BLaER1 treated with 17β-estradiol and CSF1 and Interleukin-3, amounts not matched to agents 10 nM and 100 nM (cell line): Measurements from ENCODE around the gene NUSAP1.
"Not testable (repeated sequence)": the region's sequence is repeated elsewhere in the genome, so short reads cannot be mapped to it uniquely, and the experiment has no call there.

Source experiments
- H3K27ac ChIP-seq, 11 experiments: shearing (Covaris generic); formaldehyde crosslinking; 2 replicates each; pipeline ENCODE4 v1.8.1; 2022
- H3K27me3 ChIP-seq, 11 experiments: shearing (Covaris generic); formaldehyde crosslinking; 2 replicates each; pipeline ENCODE4 v1.8.1; 2022
- H3K36me3 ChIP-seq, 11 experiments: shearing (Covaris generic); formaldehyde crosslinking; 2 replicates each; pipeline ENCODE4 v1.8.1; 2022
- H3K4me1 ChIP-seq, 10 experiments: shearing (Covaris generic); formaldehyde crosslinking; 2 replicates each; pipeline ENCODE4 v1.8.1; 2022
- H3K4me2 ChIP-seq, 11 experiments: shearing (Covaris generic); formaldehyde crosslinking; 2 replicates each; pipeline ENCODE4 v1.8.1; 2022
- H3K4me3 ChIP-seq, 10 experiments: shearing (Covaris generic); formaldehyde crosslinking; 2 replicates each; pipeline ENCODE4 v1.8.1; 2022
- H3K9ac ChIP-seq, 11 experiments: shearing (Covaris generic); formaldehyde crosslinking; 2 replicates each; pipeline ENCODE4 v1.8.1; 2022
- H3K9me3 ChIP-seq, 11 experiments: shearing (Covaris generic); formaldehyde crosslinking; replicated peaks in 1 of 11; 2 replicates each; pipeline ENCODE4 v1.8.1; 2022
- H4K20me1 ChIP-seq, 11 experiments: shearing (Covaris generic); formaldehyde crosslinking; 2 replicates each; pipeline ENCODE4 v1.8.1; 2022
- Cebpa-rat ChIP-seq, 11 experiments: shearing (Covaris generic); IDR thresholded peaks; 2 replicates each; pipeline ENCODE4 v1.8.1; 2022

NUSAP1 gene

DNA sequence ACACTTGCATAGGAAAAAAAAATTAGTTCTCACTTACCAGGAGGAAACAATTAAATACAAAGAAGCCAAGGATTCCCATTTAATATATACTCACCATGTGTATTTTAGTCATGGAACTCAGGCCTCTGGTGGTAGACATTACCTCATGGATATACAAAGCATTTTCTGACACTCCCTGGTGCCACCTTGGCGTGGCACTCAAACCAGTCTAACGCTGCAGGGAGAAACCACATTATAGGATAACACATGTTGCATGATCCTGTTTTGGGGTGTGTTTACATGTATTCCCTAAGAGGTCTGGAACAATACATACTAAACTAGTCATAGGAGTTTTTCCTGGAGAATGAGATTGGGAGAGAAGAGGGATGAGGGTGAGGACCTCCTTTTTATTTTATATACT, 78.3 kb downstream of the NUSAP1 start:
- TF ChIP-seq Cebpa-rat (IDR thresholded peaks at IDR 0.05), result no peak
- Histone ChIP-seq H3K36me3 (no peaks in the 10 kb centered on the region), H3K9me3 (no peaks in the 10 kb centered on the region), H3K4me3 (no peak overlapping the region), H4K20me1 (no peaks in the 10 kb centered on the region), H3K27ac (no peak overlapping the region), H3K27me3 (no peaks in the 10 kb centered on the region), H3K4me1 (peaks cover 7 to 24% (median 13%) of the 10 kb centered on the region in 10 experiments; a peak in 19 of 20 replicates), H3K9ac (no peak overlapping the region), H3K4me2 (no peak overlapping the region)

DNA sequence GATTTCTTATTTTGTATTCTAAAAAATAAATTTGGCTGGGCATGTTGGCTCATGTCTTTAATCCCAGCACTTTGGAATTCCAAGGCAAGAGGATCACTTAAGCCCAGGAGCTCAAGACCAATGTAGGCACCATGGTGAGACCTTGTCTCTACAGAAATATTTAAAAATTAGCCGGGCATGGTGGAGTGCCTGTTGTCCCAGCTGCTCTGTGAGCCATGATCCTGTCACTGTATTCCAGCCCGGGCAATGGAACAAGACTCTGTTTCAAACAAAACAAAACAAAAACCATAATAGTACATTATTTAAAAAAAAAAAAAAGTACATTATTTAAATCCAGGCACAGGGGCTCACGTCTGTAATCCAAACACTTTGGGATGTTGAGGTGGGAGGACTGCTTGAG, 78.8 kb downstream of the NUSAP1 start:
- Histone ChIP-seq H3K4me2 (no peak overlapping the region), H3K4me3 (no peak overlapping the region), H4K20me1 (no peaks in the 10 kb centered on the region), H3K4me1 (peaks cover 11 to 27% (median 16%) of the 10 kb centered on the region in 10 experiments; a peak in 19 of 20 replicates), H3K9me3 (no peaks in the 10 kb centered on the region), H3K36me3 (no peaks in the 10 kb centered on the region), H3K27me3 (no peaks in the 10 kb centered on the region), H3K27ac (no peak overlapping the region), H3K9ac (no peak overlapping the region)
- TF ChIP-seq Cebpa-rat (IDR thresholded peaks at IDR 0.05), result no peak

DNA sequence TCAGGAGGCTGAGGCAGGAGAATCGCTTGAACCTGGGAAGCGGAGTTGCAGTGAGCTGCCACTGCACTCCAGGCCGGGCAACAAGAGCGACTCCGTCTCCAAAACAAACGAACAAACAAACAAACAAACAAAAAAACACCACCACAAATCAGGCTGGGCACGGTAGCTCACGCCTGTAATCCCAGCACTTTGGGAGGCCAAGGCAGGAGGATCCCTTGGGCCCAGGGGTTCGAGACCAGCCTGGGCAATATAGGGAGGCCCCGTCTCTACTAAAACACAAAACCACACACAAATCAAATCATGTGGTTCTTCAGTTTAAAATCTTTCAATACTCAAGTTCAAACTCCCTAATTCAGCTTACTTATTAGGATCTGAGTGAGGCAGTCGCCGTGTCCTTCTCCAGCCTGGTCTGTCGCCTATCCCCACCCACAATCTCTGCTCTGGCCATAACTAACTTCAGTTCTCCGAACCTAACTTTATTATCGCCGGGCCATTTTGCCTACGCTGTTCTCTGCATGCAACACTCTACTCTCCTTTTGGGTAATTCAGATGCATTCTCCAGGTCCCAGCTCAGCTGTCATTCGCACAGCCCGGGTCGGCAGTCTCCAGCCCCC, 83.6 kb downstream of the NUSAP1 start:
- H4K20me1 ChIP-seq, result peaks cover 32 to 43% (median 42%) of the 10 kb centered on the region in 11 experiments; a peak in 21 of 22 replicates
- no peak for TF ChIP-seq Cebpa-rat (IDR thresholded peaks at IDR 0.05)
- peaks cover 21 to 43% (median 30%) of the 10 kb centered on the region in 10 experiments for H3K4me1 ChIP-seq
- H3K9me3 ChIP-seq, result no peaks in the 10 kb centered on the region
- H3K4me2 ChIP-seq, result peak overlapping the region; percentile 76 to 98 (median 87)
- peak overlapping the region; percentile 91 to 98 (median 96) for H3K9ac ChIP-seq
- H3K27me3 ChIP-seq, result no peaks in the 10 kb centered on the region
- peaks cover 0 to 9% (median 0%) of the 10 kb centered on the region in 11 experiments; a peak in 5 of 22 replicates for H3K36me3 ChIP-seq
- peak overlapping the region; percentile 76 to 99 (median 94) for H3K4me3 ChIP-seq
- peak overlapping the region; percentile 67 to 95 (median 89); a peak in 21 of 22 replicates for H3K27ac ChIP-seq

DNA sequence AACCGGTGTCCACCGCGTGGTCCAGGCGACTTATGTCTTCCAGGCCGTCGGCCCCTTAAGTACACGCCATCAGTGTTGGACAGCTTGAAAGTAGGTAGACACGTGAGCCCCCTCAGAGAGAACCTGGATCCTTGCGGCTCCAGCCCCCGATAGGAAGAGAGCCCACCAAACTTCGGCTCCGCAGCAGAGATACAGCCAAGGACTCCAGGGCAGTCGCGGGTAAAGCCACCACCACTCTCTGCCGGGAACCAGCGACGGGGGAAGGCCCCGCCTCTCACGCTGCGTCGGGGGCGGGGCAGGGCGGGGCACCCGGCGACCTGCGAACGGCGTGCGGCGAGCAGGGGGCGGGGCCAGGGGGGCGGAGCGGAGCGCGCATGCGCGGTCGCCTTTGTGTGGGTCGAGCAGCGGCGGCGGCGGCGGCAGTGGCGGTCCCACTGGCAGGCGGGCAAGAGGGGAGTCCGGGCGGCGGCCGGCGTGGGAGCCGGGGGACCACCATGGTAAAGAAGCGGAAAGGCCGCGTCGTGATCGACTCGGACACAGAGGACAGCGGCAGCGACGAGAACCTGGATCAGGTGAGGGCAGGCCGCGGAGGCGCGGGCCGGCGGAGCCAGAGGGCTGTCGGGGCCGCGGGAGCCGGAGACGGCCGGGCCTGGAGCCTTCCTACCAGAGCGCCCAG, 84.2 kb downstream of the NUSAP1 start, which contains the start of gene RTF1:
Gene RTF1, plus strand, starts transcription at position 354 of the 676 bp plus-strand sequence. Its CDS starts 21 bp downstream, at position 375.
- peaks cover 0 to 15% (median 4%) of the 10 kb centered on the region in 11 experiments; a peak in 8 of 22 replicates for H3K36me3 ChIP-seq
- H3K9me3 ChIP-seq, result no peaks in the 10 kb centered on the region
- peak within 1 kb of the TSS; percentile 91 to 98 (median 96) for H3K9ac ChIP-seq
- peak within 1 kb of the TSS; percentile 76 to 95 (median 89) for H3K27ac ChIP-seq
- peak within 1 kb of the TSS; percentile 85 to 98 (median 93) for H3K4me2 ChIP-seq
- H3K4me1 ChIP-seq, result peaks cover 21 to 43% (median 30%) of the 10 kb centered on the region in 10 experiments
- no peak for TF ChIP-seq Cebpa-rat (IDR thresholded peaks at IDR 0.05)
- peak within 1 kb of the TSS; percentile 76 to 99 (median 94) for H3K4me3 ChIP-seq
- H3K27me3 ChIP-seq, result no peaks in the 10 kb centered on the region
- H4K20me1 ChIP-seq, result peaks cover 38 to 49% (median 48%) of the 10 kb centered on the region in 11 experiments; a peak in 21 of 22 replicates

DNA sequence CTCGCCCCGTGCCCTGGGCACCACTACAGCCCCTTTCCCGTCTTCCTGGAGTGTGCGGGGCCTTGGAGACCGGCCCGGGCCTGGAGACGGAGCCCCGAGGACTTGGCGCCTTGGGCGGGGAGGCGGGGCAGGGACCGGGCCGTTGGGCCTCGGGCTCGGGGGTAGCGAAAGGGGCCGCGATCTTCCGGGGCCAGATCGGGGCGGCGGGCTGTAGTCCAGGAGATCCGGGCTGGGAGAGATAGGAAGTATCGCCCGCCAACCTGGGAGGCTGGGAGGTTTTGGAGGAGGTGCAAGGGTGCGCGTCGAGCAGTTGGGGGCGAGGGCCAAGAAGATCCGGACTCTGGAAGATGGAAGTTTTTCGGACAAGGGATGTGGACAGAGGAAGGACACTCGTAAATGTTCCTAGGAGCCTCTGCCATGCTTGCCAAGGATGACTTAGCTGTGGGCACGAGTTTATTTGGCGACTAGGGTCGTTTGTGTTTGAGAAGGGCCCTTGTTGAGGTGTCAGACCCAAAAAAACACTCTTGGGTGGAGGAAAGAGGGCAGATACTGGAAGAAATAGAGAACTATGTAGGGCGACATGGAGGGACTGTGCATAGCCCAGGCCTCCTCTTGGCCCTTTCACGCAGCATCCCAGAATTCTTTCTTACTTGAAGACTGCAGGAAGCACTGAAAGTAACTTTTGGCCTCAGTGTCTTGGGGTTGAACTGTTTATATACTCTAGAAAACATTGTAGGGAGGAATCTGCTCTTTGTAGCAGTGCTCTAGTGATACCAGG, 84.9 kb downstream of the NUSAP1 start:
- peak overlapping the region; percentile 76 to 99 (median 94) for H3K4me3 ChIP-seq
- peak overlapping the region; percentile 73 to 95 (median 89) for H3K27ac ChIP-seq
- no peaks in the 10 kb centered on the region for H3K27me3 ChIP-seq
- peaks cover 0 to 20% (median 7%) of the 10 kb centered on the region in 11 experiments; a peak in 9 of 22 replicates for H3K36me3 ChIP-seq
- no peaks in the 10 kb centered on the region for H3K9me3 ChIP-seq
- H3K4me2 ChIP-seq, result peak overlapping the region; percentile 85 to 98 (median 93)
- H4K20me1 ChIP-seq, result peaks cover 46 to 56% (median 55%) of the 10 kb centered on the region in 11 experiments; a peak in 21 of 22 replicates
- H3K4me1 ChIP-seq, result peaks cover 21 to 43% (median 30%) of the 10 kb centered on the region in 10 experiments
- peak overlapping the region; percentile 91 to 98 (median 96) for H3K9ac ChIP-seq
- no peak for TF ChIP-seq Cebpa-rat (IDR thresholded peaks at IDR 0.05)

DNA sequence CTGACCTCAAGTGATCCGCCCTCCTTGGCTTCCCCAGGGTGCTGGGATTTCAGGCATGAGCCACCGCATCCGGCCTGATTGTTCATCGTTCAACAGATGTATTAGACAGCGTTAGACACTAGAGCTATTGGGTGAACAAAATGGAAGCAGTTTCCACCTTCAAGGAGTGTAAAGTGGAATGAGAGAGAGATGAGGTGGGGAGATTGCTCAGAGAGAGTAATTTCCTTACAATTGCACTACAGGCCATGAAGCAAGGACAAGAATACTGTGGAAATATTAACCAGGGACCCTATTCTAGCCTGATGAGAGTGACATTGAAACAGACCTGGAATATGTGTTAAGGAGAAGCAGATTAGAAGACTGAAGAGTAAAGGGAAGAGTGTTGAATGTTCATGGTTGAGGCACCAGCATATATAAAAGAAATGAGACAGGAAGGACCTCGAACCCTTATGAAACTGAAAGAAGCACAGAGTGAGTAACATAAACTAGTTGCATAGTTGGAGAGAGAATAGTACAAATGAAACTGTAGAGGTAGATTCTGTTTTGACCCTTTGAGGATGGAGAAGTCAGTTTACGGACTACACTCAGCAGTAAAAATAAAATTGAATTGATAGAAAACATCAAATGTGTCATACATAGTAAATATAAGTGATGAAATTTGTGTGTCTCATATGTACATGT, 91.4 kb downstream of the NUSAP1 start:
- H3K4me1 ChIP-seq, result peaks cover 17 to 41% (median 23%) of the 10 kb centered on the region in 10 experiments
- H3K27me3 ChIP-seq, result no peaks in the 10 kb centered on the region
- no peak for TF ChIP-seq Cebpa-rat (IDR thresholded peaks at IDR 0.05)
- peak overlapping the region in 9 of 11 experiments; percentile 11 to 65 (median 33); a peak in 14 of 22 replicates for H3K4me2 ChIP-seq
- peak overlapping the region in 2 of 11 experiments; percentile 8 to 34; a peak in 2 of 22 replicates for H3K9ac ChIP-seq
- no peaks in the 10 kb centered on the region for H3K9me3 ChIP-seq
- peak overlapping the region in 5 of 11 experiments; percentile 7 to 32 (median 28); a peak in 3 of 22 replicates for H3K27ac ChIP-seq
- peaks cover 75 to 97% (median 91%) of the 10 kb centered on the region in 11 experiments; a peak in 21 of 22 replicates for H4K20me1 ChIP-seq
- H3K4me3 ChIP-seq, result no peak overlapping the region
- H3K36me3 ChIP-seq, result peaks cover 0 to 45% (median 19%) of the 10 kb centered on the region in 11 experiments; a peak in 15 of 22 replicates

DNA sequence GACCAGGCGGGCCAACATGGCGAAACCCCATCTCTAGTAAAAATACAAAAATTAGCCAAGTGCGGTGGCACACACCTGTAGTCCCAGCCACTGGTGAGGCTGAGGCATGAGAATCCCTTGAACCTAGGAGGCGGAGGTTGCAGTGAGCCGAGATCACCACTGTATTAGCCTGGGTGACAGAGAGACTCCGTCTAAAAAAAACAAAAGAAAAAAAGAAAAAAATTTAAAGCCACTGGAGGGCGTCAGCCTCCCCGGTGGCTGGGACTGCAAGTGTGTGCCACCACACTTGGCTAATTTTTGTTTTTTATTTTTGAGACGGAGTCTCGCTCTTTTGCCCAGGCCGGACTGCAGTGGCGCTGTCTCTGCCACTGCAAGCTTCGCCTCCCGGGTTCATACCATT, 92.1 kb downstream of the NUSAP1 start:
- Histone ChIP-seq H3K4me3 (no peak overlapping the region), H4K20me1 (peaks cover 78 to 97% (median 91%) of the 10 kb centered on the region in 11 experiments; a peak in 21 of 22 replicates), H3K4me1 (peaks cover 20 to 39% (median 26%) of the 10 kb centered on the region in 10 experiments), H3K36me3 (peaks cover 0 to 42% (median 19%) of the 10 kb centered on the region in 11 experiments; a peak in 15 of 22 replicates), H3K9ac (no peak overlapping the region), H3K4me2 (peak overlapping the region in 1 of 11 experiments; percentile 21; a peak in 2 of 22 replicates), H3K9me3 (no peaks in the 10 kb centered on the region), H3K27ac (no peak overlapping the region), H3K27me3 (no peaks in the 10 kb centered on the region)
- no peak for TF ChIP-seq Cebpa-rat (IDR thresholded peaks at IDR 0.05)

DNA sequence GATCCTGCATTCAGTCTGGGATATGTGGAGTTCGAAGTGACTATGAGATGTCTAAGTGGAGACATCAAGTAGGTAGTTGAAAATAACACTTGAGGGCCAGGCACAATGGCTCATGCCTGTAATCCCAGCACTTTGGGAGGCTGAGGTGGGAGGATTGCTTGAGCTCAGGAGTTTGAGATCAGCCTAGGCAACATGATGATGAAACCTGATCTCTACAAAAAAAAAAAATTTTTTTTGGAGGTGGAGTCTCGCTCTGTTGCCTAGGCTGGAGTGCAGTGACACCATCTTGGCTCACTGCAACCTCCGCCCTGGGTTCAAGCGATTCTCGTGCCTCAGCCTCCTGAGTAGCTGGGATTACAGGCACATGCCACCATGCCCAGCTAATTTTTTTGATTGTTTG, 93.2 kb downstream of the NUSAP1 start:
- H3K4me1 ChIP-seq, result peaks cover 17 to 33% (median 25%) of the 10 kb centered on the region in 10 experiments
- H3K4me2 ChIP-seq, H3K9ac ChIP-seq, H3K27me3 ChIP-seq, H3K9me3 ChIP-seq, H3K27ac ChIP-seq, H3K4me3 ChIP-seq: not testable (repeated sequence)
- H3K36me3 ChIP-seq, result peaks cover 0 to 46% (median 23%) of the 10 kb centered on the region in 11 experiments; a peak in 17 of 22 replicates
- H4K20me1 ChIP-seq, result peaks cover 74 to 97% (median 90%) of the 10 kb centered on the region in 11 experiments; a peak in 20 of 22 replicates
